Right ventricle myocardium superior (tissue), 1 donor: ENCODE measurements around the gene TNFAIP6. TPM values are rescaled to one million over a fixed set of nuclear protein-coding genes. Genes with fewer than 3 reads are reported as not detected.
"Not testable (repeated sequence)": the region's sequence is repeated elsewhere in the genome, so short reads cannot be mapped to it uniquely, and the experiment has no call there.

Experiments used
- ATAC-seq: fragments of 200-7000 bp; cut with Tn5 transposase; one replicate; pipeline ENCODE4 v1.9.1; 2020; ENCODE audit warnings: mild to moderate bottlenecking; ENCODE audit not compliant: poor library complexity
- DNase-seq: peaks from one replicate; pipeline ENCODE4 v3.0.0-alpha.2; 2020
- intact Hi-C: fragments of 100-400 bp; cut with DNase I; formaldehyde crosslinking; loops from one replicate; pipeline ENCODE4 v1.11.2; 2022
- microRNA-seq: library from miRNA; unstranded; fragments of <30 nt; microRNA quantifications from one replicate; pipeline ENCODE4 v1.2.0, GENCODE V29; 2020
- total RNA-seq: library from RNA; stranded (reverse); fragmentation: NEBNext Ultra II Directional; extraction: Animal tissue kit (Norgen Biotek cat#: 25700); gene quantifications from one replicate; pipeline ENCODE4 v1.2.1, GENCODE V29; 2021
- donor health status: DM: no; HTN: yes; CAD: no; lungs with severe emphysema.

TNFAIP6 gene
- total RNA-seq, 1 donor from 2014 or later, result 2.8 TPM

DNA sequence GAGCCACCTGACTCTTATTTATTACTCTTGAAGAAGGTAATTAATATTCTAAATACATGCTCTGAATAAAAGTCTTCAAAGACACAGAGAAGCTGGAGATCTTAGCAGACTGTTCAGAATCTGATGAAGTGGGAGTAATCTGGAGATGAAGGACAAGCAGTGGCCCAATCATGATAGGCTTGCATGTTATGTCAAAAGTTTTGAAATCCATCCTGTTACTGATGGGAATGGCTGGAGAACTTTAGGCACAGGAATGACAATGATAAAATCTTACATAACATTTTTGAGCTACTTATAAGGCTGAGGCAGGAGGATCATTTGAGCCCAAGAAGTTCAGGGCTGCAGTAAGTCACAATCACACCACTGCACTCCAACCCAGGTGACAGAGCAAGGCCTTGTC, 49.9 kb downstream of the TNFAIP6 start:
- DNase-seq (no peak), ATAC-seq (no peak)
- intact Hi-C loops, result no loop called here

DNA sequence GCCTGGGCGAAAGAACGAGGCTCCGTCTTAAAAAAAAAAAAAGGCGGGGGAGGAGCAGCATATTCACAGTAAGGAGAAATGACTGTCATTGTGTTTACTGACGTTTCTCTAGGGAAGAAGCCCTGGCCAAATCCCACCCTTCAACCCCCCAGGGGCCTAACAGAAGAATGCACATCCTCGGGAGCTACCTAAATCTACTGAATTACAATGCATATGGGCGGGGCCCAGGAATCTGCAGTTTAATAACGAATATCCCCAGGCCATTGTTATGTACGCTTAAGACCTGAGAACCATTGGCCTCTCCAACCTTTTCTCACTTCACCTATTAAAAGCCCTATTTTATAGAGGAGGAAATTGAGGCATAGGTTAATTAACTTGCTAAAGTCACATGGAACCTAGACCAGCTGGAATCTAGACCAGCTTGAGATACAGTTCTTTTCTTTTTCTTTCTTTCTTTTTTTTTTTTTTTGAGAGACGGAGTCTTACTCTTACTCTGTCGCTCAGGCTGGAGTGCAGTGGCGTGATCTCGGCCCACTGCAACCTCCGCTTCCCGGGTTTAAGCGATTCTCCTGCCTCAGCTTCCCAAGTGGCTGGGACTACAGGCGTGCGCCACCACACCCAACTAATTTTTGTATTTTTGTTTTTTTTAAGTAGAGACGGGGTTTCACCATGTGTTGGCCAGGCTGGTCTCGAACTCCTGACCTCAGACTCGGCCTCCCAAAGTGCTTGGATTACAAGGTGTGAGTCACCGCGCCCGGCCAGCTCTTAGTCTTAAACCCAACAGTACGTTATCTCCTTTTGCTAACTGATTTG, 51.6 kb downstream of the TNFAIP6 start:
- DNase-seq (no peak), ATAC-seq (no peak)
- intact Hi-C loops, result no loop called here

DNA sequence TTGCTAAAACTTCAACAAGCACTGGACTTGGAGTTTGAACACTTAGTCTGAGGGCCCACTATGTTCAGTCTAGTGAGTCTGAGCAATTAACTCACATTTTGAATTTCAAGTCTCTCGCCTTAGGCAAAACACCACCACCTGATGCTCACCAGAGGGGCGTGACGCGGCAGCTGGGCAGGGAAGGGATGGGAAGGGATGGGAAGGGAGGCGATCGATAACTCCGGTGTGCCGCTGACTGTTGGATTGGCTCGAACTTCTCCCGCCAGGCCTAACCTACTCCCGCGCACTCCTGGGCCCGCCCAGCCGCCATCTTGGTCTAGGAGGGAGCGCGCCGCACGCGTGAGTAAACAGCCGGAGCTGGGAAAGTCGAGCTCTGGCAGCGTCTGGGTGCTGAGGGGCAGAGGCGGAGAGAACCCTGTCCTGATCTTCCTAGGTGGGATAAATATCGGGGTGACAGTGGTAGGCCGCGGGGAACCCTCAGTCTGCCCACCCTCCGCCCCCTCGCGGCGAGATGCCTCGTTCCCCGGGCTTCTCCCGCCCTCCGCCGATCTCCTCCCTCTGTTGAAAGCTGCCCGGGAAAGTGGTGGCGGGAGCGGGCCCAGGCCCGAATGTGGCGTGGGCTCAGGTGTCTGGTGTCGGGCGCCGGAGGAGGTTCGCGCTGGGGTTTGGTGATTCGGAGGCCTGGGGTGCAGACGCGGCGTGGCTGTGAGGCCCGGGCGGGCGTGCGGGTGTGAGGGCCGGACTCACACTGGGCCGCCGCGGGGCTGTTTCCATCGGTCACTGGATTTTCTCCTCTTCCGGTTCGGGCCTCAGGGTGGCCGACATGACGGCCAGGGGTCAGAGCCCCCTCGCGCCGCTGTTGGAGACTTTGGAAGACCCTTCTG, 52.5 kb downstream of the TNFAIP6 start, which contains the start of gene RIF1:
RIF1 (plus strand) TSS at position 302 of the 884 bp plus-strand sequence; CDS start at position 824, 522 bp downstream.
- ATAC-seq (peak; percentile 100), DNase-seq (peak; percentile 92)
- intact Hi-C loops, result loop anchor here (5.0 kb wide), 1 partner anchor 123 kb away; the partner anchor contains the start of gene NMI

DNA sequence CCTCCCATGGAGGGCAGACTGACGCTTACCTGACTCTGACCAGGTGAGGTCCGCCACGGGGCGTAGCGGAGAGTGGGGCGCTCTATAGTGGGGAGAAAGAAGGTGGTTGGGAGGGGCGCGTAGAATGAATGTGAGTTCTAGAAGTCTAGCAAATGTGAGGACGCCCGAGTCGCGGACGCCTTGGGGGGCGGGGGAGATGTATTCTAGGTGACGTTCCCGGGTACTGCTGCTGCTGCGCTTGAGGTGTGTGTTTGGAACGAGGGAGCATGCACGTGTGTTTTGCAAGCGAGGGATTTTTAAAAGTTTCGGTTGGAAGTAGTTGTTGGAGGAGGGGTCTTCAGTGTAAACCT, 53.1 kb downstream of the TNFAIP6 start:
- peak; percentile 36 for ATAC-seq
- peak; percentile 55 for DNase-seq
- intact Hi-C loops, result loop anchor here (5.0 kb wide), 1 partner anchor 123 kb away; the partner anchor contains the start of gene NMI

DNA sequence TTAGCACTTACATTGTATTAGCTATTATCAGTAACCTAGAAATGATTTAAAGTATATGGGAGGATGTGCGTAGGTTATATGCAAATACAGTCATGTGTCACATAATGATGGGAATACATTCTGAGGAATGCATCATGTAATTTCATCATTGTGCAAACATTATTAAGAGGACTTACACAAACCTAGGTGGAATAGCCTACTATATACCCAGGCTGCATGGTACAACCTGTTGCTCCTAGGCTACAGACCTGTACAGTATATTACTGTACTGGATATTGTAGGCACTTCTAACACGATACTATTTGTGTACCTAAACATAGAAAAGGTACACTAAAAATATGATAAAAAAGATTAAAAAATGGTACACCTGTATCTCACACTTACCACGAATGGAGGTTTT, 60.3 kb downstream of the TNFAIP6 start:
- DNase-seq (no peak), ATAC-seq (no peak)
- intact Hi-C loops, result no loop called here

DNA sequence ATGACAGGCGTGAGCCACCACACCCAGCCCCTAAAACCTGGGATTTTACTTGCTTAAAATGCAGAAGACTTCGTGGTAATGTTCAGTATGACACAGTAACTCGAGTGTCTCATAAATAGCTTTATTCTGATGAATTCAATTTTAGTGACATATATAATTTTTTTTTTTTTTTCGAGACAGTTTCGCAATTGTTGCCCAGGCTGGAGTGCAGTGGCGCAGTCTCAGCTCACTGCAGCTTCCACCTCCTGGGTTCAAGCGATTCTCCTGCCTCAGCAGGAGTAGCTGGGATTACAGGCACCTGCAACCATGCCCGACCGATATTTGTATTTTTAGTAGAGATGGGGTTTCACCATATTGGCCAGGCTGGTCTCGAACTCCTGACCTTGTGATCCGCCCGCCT, 64.3 kb downstream of the TNFAIP6 start:
- intact Hi-C loops, result not testable (repeated sequence)

DNA sequence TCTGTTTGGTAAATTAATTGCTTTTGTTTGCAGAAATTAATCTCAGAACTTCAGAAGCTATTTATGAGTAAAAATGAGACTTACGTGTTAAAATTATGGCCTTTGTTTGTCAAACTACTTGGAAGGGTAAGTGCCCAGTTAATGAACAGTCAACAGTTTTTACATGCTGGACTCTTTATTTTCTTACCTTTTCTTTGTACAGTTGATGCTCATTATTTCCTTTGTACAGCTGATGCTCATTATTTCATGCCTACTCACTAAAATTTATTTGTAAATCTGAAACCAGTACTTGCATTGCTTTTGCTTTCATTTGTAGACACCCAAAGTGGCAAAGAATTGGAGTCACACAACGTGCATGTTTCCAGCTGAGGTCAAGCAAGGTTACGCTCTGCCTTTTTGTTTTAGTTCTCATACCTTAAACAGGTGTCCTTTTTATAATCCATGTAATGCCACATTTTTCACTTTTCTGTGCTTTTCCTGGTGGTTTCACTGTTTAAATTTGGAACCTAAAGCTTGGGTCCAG, 65.6 kb downstream of the TNFAIP6 start:
- intact Hi-C loops, result no loop called here

More for the DNA sequence above, 64.3 kb downstream of the TNFAIP6 start:
- not testable (repeated sequence) for DNase-seq, ATAC-seq

DNA sequence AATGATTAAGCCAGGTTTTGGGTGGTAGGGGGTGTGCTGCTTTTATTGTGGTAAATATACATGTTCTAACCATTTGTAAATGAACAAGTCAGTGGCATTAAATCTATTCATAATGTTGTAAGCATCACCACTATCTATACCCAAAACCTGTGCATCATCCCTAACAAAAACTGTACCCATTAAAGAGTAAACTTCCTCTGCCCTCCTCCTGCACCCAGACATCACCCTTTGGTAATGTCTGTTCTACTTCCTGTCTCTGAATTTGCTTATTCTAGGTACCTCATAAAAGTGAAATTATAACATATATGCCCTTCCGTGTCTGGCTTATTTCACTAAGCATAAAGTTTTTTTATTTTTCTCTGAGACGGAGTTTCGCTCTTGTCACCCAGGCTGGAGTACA, 66.4 kb downstream of the TNFAIP6 start:
- intact Hi-C loops, result no loop called here
- DNase-seq, result no peak

More for the DNA sequence above, 65.6 kb downstream of the TNFAIP6 start:
- DNase-seq, result no peak
- ATAC-seq, result no peak

More for the DNA sequence above, 66.4 kb downstream of the TNFAIP6 start:
- ATAC-seq, result no peak

Small RNAs within 50 kb of the gene (microRNA-seq; reads per million reads assigned to microRNA genes)
- gene MIR4773-1 (not detected), gene MIR4773-2 (not detected)

Other genes starting within 250 kb of the TNFAIP6 start
- gene RBM43, start 95.7 kb upstream of the TNFAIP6 start, total RNA-seq, result 1.6 TPM
- 3.6 TPM for gene NMI, start 67.9 kb upstream of the TNFAIP6 start, total RNA-seq
- 14.6 TPM for gene RIF1, start 52.3 kb downstream of the TNFAIP6 start, total RNA-seq